ENCODE data around the gene ADAMTSL3. TPM values are rescaled to one million over a fixed set of nuclear protein-coding genes. Genes with fewer than 3 reads are reported as not detected.

ADAMTSL3 gene
- total and polyA plus RNA-seq, 2 donors (not counting 1 experiment from before 2014, with no cell fraction given), result 0.01 TPM; not detected in 1

DNA sequence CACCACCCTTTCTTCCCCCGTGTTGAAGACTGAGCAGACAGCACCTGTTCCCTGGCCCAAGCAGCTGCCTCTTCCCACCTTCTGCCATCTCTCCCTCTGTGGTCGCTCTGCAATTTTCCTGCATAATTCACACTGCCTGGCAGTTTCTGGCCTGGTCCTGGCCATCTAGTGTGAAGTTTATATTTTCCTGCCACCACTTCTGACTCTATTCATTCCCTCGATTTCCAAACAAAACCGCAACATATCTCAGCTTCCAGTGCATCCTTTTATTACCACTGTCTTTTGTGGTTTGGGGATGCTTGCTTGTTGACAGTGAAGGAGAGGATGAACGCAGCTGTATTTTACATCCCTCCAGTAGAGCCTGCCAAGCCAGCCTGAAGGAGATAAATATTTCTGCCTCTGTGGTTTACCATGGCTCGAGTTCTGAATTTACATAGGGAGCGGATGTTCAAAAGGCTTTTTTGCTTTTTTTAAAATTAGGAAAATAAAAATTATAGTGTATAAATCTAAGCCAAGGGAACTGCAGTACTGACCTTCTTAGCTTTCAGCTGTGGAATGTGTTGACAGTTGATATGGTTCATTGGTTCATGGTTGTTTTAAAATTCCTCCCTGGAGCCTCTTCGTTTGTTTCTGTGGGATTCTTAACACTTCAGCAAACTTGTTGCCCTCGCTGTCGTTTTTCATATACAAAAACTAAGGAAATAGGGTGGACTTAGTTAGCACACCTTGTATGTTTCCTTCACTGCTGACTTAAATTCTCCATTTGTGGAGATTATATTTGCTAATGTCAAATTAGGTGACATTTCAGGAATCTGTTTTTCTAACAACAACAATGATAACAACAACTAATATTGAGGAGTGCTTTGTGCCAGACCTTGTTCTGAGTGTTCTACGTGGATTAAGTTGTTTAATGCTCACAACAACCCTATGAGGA, 250.5 kb downstream of the ADAMTSL3 start:
- Histone ChIP-seq H3K4me1 (ENCODE audit: control insufficient read depth in 2 of 2, insufficient read depth in 2 of 2, low read length in 2 of 2) (no peaks in the 10 kb centered on the region), H3K27ac (ENCODE audit: low read length in 2 of 2) (no peak overlapping the region), H2AFZ (ENCODE audit: insufficient read depth, low read depth, low read length, poor library complexity, severe bottlenecking) (no peak overlapping the region), H3K36me3 (replicated peaks in 1 of 2; ENCODE audit: control extremely low read depth in 1 of 2, control insufficient read depth in 1 of 2, extremely low read depth in 1 of 2, insufficient read depth in 2 of 2, low read length in 1 of 2) (no peaks in the 10 kb centered on the region), H3K4me3 (ENCODE audit: control extremely low read depth in 1 of 5, extremely low read depth in 1 of 5, insufficient read depth in 1 of 5, low read depth in 2 of 5, low read length in 4 of 5) (no peak overlapping the region), H3K79me2 (ENCODE audit: control insufficient read depth, insufficient read depth, low read length) (no peaks in the 10 kb centered on the region), H3K9me3 (ENCODE audit: control extremely low read depth in 1 of 3, control insufficient read depth in 2 of 3, insufficient read depth in 1 of 3, low read length in 2 of 3) (peaks cover 0 to 6% (median 2%) of the 10 kb centered on the region in 3 donors), H4K20me1 (ENCODE audit: control insufficient read depth, insufficient read depth, low read length, poor library complexity, severe bottlenecking) (no peaks in the 10 kb centered on the region), H3K27me3 (replicated peaks in 1 of 4; ENCODE audit: control extremely low read depth in 1 of 4, control insufficient read depth in 3 of 4, insufficient read depth in 4 of 4, low read length in 3 of 4) (no peaks in the 10 kb centered on the region), H3K4me2 (replicated peaks; ENCODE audit: low read depth, low read length, poor library complexity, severe bottlenecking) (no peak overlapping the region), H3K9ac (ENCODE audit: low read length) (no peak overlapping the region)
- POLR2A ChIA-PET, result no interaction called here
- intact Hi-C loops (cut with micrococcal nuclease), result no loop called here
- CTCF ChIA-PET, result no interaction called here
- Mint-ChIP-seq H3K9me3 (ENCODE audit: insufficient read depth) (no peaks in the 10 kb centered on the region), H3K4me3 (no peak overlapping the region), H3K27me3 (peaks cover 4% of the 10 kb centered on the region), H3K27ac (no peak overlapping the region), H3K4me1 (no peaks in the 10 kb centered on the region)
- 29% methylated on average over 2 of the region's 11 CpGs for WGBS (ENCODE audit: insufficient coverage)
- no peak for TF ChIP-seq EZH2 (IDR thresholded peaks at IDR 0.05; ENCODE audit: borderline replicate concordance, insufficient read depth, low read depth, low read length, poor library complexity, severe bottlenecking)
- TF ChIP-seq, protein P1, sequence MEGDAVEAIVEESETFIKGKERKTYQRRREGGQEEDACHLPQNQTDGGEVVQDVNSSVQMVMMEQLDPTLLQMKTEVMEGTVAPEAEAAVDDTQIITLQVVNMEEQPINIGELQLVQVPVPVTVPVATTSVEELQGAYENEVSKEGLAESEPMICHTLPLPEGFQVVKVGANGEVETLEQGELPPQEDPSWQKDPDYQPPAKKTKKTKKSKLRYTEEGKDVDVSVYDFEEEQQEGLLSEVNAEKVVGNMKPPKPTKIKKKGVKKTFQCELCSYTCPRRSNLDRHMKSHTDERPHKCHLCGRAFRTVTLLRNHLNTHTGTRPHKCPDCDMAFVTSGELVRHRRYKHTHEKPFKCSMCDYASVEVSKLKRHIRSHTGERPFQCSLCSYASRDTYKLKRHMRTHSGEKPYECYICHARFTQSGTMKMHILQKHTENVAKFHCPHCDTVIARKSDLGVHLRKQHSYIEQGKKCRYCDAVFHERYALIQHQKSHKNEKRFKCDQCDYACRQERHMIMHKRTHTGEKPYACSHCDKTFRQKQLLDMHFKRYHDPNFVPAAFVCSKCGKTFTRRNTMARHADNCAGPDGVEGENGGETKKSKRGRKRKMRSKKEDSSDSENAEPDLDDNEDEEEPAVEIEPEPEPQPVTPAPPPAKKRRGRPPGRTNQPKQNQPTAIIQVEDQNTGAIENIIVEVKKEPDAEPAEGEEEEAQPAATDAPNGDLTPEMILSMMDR (IDR thresholded peaks at IDR 0.05), result no peak
- ATAC-seq (ENCODE audit: low read depth) (no peak), DNase-seq (no peak)
